UCSD-AML1 (cell line): ENCODE measurements around the gene PGS1.

Experiments used
- DNase-seq: peaks from one replicate; lab custom pipeline; 2025; ENCODE audit not compliant: unreplicated experiment; lab: John Stamatoyannopoulos, UW

PGS1 gene

DNA sequence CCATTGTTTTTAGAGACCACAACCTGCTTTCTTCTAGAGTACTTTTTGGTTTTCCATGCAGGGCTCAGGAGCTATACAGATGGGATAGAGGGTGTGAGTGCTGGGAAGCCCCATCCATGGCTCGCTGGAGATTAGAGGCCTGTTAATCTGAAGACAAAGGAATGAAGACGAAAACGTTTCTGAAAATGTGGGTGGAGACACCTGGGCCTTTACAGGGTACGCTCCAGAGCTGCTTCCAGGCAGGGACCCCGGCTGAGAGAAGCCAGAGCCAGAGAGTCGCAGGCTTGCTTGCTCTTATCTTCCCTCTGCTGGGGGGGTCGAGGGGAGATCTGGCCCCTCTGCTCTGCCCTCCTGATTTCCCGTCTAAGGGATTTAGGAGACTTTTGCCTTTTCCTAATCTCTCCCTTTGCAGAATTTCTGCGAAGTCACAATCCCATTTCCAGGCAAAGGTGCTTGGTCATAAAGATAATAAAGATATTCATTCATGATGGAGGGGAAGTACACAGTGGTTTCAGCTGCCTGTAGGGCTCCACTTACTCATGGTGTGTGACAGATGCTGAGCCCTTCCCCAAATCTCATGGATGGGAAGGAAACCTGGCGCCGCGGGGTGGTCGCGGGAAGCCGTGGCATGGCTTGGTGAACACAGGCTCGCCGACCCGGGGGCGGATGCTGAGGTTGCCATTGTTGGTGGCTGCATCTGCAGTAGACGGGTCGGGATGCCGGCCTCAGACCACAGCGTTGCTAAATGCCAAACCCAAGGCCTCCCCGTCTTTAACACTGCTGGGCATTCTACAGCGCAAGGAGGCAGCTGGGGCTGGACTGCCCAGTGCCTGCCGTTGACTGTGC, 13.8 kb upstream of the PGS1 start:
- DNase-seq = peak; percentile 80

DNA sequence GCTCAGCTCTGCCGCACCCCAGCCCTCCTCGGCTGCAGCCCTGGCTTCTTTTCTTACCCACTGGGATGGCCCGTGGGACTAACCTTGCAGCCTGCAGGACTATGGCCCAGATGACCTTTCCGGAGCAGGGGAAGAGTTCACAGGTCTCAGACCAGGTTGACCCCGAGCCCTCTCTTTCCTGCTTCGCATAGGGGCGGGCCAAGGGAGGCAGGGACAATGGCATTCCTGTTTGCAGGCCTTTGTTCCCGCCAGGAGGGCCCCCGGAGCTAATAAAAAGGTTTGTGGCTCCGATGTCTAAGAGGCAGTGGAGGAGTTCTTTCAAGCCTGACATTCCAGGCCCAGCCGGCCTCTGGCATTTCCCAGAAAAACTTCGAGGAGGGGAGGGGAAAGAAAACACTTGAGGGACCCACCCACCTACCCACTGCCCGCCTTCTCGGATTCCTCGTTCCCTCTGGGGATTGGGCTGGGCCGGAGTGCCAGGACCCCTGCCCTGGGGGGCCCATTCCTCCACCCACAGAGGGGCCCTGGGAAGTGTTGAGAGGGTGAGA, 12.8 kb upstream of the PGS1 start:
- no peak for DNase-seq

DNA sequence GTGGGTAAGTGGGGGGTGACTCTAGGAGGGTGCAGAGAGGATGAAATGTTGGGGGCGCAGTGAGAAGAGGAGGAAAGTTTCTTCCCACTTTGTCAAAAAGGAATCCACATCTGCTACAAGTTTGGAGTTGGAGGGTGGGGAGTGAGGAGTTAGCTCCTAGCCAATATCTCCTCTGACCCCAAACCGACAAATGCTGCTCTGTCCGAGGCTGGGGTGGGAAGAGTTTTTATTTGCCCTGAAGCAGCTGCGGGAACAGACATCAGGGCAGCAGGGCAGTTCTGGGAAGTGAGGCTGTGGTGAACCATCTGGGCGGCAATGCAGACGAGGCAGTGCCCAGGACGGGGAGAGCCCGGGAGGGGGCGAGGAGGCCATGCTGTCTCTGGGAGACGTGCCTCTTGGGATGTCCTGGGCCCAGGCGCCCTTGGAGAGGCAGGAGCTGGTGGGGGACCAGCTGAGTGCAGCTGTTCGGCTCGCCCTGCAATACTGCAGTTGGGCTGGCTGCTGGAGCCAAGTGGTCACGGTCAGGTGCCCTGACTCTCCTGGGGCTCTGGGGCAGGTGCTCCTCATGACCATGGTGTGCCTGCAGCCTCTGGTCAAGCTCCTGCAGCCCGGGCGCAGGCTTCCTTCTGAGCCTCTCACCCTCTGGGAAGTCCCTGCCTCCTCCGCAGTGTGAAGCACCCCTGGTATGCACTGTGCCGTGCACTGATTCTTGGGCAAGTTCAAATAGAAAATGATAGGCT, 12.2 kb upstream of the PGS1 start:
- DNase-seq = no peak

DNA sequence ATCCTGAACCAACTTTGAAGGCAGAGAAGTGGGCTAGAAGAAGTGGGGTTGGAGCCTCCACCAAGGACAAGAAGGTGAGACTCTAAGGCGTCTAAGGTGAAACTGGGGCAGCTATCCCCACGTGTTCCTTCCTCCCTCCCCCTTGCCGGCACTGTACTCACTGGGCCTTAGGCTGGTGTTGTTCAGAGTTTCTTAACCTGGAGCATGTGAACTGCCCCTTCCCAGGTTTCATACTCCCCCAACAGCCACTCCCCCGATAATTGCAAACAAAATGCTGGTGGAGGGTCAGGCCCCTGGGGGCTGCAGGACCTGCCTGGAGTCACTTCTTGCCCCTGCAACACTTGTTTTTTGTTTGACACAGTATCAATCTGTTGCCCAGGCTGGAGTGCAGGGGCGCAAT, 11.3 kb upstream of the PGS1 start:
- no peak for DNase-seq

DNA sequence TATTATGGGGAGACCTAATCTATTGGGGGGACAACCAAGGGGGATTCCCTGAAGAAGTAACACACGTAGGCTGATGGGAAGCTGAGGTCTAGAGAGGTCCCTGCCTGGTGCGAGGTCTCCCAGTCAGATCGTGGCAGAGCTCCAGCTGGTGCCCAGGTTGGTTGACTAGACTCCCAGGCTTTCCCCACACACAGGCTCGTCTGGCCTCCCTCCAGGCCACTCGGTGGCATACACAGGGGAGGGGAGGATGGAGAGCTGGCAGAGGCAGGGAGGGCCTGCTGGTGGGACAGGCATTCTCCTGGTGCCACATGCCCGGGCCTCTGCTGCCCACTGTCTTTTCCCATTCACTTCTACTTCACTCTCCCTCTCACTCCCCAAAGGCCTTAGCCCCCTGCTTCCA, 10.1 kb upstream of the PGS1 start:
- DNase-seq = no peak

DNA sequence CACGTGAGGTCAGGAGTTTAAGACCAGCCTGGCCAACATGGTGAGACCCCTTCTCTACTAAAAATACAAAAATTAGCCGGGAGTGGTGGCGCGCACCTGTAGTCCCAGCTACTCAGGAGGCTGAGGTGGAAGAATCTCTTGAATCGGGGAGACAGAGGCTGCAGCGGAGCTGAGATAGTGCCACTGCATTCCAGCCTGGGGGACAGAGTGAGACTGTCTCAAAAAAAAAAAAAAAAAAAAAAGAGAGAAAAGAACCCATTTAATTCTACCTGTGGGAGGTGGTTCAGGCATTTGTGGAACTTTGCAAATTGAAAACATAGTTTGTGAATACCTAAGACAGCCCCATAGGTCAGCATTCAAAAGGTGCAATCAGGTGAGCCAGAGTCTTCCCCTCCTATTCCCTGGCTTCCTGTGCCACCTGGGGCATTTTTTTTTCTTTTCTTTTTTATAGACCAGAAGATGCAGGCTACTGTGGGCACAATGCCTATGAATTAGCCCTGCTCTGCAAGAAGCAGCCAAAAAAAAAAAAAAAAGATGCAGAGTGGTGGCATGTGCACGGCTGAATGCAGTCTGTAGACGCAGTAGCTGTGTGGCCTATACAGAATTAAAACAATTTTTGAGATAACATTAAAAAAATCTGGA, 9.5 kb upstream of the PGS1 start:
- no peak for DNase-seq

DNA sequence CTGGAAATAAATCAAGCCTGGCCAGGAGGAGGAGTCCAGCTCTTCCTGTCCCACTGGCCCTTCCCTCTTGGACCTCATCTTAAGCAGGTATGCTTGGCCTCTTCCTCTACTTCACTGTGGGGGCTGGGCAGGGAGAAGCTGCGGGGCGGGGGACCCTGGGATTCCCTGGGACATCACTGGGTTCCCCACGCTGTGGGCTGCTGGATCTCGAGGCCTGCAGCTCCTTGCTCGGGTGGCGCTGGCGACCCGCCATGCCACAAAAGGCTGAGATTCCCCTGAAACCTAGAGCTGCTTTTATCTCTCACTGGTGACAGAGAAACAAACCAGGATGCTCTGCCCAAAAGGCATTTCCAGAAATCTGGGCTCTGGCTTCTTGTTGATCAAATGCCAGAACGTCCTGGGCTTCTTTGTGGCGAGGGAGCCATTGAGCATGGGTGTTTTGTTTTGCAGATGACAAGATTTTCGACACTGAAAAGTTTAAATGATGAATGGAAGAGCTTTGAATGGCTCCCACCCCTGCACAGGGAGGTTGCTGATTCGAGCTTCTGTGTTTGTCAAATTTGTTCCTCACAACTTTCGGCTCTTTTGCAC, 8.6 kb upstream of the PGS1 start:
- DNase-seq = no peak

DNA sequence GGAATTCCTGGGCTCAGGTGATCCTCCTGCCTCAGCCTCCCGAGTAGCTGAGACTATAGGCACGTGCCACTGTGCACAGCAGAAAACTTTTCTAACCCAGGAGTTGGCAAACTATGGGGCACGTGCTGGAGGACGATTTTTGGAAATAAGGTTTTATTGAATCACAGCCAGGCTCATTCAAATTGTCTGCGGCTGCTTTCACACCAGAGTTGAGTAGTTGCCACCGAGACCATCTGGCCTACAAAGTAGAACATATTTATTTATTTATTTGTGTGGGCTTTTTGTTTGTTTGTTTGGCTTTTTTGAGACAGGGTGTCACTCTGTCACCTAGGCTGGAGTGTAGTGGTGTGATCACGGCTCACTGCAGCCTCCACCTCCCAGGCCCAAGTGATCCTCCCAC, 7.4 kb upstream of the PGS1 start:
- DNase-seq = no peak

DNA sequence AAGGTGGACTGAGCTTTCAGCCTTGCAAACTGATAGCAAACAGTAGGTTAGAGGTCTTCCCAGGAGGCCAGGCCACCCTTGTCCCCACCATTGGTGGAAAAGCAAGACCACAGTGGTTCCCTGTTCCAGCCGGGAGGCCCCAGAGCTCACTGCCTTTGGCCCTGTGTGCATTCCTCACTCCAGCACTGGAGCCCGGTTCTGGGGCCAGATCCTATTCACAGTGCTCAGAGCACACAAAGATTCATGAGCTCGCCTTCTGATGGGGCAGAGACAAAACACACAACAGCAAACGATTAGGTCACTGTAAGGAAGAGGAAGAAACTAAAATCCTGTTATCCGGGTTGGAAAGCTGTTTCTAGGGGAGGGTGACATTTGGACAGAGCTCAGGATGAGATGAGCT, 5.6 kb upstream of the PGS1 start:
- no peak for DNase-seq

DNA sequence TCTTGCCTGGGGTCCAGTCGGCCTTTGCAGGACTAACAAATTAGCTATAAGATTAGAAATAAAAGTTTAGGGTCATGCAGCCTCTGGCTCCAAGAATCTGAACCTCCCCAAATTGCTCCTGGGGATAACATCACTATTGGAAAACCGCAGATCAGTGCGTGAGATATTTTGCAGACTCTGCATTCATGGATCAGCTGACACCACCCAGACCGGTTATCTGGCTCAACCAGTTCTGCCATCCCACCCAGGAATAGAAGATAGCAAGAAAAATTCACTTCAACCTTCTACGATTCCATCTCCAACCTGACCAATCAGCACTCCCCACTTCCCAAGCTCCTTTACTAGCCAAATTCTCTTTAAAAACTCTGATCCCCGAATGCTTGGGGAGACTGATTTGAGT, 4.3 kb upstream of the PGS1 start:
- DNase-seq = no peak

DNA sequence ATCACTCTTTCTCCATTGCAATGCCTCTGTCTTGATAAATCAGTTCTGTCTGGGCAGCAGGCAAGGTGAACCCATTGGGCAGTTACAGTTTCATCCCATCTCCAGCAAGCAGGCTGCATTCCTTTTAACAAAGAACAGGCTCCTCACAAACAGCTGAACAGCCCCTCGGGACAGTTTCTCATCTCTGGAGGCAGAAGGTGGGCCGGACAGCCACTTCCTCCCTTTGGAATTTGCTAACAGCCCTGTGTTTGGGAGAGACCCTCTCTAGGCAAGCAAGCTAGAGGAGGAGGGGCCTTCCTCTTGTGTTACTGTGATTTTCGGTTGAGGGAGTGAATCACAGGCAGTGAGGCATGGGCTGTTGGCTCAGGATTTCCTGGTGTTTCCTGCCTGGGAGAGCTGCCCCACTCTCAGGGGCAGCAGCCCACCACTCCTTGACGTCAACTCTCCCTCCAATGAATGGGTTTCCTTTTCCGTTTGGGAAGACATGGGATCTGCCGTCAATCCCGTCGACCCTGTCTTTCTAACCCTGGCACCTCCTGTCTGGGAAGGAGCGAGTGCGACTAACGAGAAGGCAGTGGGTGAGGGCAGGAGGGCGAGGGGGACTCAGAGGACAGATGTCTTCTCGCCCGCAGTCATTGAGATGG, 3.7 kb upstream of the PGS1 start:
- DNase-seq = no peak

DNA sequence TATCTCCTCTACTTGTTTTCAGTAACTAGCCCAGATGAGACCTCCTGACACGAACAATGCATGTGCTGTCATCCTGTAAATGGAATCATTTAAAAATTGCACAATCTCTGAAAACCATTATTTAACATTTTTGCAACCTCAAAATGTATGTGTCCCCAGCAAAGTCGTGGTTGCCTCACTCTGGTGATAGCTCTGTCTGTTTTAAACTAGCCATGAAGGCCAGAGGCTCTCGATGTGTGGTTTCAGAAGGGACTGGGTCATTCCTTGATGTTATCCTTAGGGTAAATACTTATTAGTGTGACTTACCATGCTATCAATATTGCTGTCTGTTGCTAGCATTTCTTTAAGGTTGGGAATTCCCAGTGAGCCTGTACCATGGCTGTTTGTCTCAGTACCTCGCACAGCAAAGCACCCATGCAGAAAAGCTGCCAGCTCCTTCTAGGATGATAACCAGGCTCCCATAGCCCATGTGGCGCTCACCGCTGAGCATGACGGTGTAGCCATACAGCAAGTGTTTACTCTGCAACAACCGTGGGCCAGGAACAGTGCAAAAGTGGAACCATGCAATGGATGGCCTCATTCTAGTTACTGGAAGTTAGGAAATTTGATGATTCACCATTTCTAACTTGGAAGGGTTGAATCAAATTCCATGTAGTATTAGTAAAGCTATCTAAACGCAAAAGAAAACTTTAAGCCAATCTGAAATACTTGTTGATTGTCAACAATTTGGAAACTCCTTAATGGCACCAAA, 2.9 kb upstream of the PGS1 start:
- no peak for DNase-seq

DNA sequence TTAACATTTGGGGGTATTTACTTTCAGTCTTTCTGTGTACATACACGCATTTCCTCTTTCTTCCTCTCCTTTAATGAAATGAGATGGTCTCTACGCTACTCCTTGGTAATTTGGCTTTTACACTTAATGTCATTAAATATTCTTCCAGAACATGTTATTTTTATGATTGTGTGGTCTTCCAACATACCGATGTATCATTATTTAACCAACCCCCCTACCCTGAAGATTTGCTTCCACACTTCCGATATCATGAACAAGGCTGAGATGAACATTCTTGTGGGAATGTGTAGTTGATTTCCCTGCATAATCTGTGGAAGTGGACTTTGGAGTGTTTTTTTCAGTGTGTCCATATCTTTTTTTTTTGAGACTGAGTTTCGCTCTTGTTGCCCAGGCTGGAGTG, 2.3 kb upstream of the PGS1 start:
- no peak for DNase-seq

DNA sequence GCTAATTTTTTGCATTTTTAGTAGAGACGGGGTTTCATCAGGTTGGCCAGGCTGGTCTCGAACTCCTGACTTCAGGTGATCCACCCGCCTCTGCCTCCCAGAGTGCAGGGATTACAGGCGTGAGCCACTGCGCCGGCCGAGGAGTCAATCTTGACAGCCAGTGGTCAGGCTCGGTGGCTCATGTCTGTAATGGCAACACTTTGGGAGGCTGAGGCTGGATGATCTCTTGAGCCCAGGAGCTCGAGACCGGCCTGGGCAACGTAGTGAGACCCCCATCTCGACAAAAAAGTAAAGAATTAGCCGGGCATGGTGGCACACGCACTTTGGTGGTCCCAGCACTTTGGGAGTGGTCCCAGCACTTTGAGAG, 608 bp upstream of the PGS1 start:
- DNase-seq = no peak

DNA sequence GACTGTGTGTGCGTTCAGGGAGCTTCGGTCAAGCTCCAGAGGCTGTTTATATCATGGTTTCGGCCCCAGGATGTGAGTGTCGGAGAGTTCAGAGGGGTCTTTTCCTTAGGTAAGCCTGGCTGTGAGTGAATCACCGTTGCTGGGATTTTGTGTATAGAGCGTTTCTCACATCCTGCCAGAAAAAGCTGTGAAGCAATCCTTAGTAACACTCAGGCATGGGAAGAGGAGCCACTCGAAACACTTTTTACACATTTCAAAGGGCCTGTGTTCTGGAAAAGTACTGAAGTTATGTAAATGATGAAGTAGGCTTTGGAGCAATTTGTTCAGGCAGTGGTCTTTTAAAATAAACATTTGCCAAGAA, 662 bp downstream of the PGS1 start:
- DNase-seq = no peak

DNA sequence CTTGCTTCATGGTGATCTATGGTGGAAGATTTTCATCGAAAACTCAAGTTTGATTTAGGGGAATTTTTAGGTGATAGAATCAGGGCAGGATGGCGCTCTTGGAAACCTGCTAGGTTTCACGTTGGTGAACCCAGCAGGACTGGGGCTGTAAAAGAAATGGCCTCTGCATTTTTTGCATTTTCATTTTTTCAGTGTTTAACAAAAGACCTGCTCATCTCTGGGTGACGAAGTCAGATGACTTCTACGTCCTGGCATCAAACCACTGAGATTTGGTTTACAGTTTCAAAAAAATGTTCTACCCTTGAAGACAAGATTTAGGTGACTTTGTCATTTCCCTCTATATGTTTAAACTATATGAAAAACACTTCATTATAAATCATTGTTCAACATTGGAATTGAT, 1.9 kb downstream of the PGS1 start:
- no peak for DNase-seq

DNA sequence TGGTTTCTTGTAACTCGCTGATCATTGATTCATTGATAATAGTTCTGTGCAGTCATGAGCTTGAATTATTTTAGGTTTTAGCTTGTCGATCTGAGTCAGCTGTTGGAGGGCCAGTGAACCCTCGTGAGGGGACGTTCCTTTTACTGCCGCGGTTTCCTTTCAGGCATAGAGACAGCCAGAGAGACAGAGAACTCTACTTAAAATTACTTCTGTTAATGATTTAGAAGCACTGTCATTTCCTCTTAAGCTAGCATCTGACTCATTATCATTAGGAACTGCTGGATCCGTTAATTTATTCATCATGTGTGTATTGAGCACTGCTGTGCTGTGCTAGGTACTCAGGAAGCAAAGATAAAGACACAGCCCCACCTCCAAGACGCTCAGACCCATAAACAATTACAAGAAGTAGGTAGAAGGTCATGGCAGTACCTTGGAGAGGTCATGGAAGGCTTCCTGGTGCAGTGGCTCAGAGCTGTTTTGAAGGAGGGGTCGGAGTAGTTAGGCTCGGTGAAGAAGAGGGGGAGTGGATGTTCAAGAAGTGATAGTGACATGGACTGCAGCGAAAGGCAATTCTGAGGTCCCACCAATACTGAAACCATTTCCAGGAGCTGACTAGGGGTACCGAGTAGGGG, 3.3 kb downstream of the PGS1 start:
- no peak for DNase-seq

DNA sequence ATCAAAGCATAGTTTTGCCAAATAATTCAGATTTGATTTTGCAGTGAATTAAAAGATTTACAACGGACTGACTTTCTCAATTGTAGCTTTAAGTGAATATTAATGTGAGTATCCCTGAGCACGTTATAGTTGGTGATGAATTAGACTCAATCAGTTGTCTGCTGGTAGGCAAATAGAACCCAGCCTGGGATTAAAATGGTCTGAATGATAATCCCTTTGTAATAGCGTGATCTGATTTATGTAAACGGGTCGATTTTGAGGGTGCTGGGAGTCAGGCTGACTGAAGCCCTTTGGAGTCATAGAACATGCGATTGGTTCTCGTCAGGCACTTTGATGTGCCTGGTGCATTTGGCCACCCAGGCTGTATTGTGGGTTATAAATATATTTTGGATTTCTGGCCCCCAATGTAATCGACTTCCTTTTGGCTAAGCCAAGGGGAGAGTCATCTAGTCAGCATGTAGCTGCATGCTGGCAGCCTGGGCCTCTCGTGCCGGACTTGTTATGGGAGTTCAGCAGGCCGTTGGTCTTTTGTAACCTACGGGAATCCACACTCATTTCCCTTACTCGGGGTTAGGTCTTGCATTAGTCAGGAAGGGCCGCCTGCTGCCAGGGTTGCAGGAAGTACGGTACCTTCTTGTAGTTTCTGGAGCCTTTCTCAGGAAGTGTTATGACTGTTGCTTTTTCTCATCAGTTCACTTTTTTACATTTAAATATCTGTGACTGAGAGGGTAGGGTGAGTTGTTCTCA, 5.4 kb downstream of the PGS1 start:
- peak; percentile 70 for DNase-seq

DNA sequence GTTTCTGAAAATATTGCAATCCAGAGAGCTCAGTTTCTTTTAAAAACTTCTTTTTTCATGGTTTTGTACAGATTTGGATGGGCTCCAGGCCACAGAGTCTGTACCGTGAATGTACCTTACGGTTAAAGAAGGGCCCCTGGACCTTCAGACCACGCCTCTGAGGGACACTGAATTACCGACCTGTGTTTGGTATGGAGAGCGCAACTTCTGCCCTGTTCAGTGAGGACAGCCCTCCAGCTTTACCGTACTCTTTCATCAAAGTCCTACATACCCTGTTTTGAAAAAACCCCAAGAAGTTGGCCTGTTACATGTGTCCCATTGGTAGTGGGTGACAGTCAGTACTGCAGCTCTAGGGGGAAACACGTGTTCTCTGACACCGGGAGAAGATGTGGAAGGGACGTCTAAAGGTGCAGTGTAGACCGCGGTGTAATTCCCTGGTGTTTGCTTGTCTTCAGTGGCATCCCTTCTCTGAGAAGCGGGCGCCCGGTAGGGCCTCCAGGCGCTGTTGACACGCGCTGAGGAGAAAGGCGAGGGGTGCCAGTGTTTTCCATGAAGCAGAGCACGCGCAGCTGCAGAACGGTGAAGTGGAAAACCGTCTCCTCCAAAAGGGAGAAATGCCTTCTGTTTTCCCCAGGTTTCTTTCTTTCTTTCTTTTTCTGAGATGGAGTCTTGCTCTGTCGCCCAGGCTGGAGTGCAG, 6.2 kb downstream of the PGS1 start:
- no peak for DNase-seq
